ENCODE measurements around the gene LYAR. TPM values are rescaled to one million over a fixed set of nuclear protein-coding genes. Genes with fewer than 3 reads are reported as not detected.

The LYAR gene
- total RNA-seq, 1 experiment from 2014 or later = 29.8 TPM

DNA sequence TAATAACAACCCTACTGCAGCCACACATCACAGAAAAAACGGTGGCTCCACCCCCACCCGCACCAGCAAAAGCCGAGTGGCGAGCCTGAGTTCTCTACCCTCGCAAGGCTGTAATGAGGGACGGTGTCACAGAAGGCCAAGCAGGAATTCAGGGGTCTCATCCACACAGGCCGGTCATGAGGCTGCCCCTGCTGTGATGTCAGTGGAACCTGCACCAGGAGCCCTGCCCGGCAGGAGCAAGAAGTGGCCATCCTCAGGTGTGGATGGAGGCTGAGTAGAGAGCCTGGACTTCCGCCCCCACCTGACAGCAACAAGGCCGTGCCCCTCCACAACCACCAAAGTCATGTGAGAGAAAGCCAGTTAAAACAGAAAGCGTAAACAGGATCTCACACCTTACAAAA lies 20.6 kb downstream of the LYAR start:
- ChIA-PET CTCF (interaction anchor here (0.7 kb wide), 1 partner anchor 9 kb away, joined by 6 read pairs; no protein-coding TSS in a partner anchor), POLR2A (no interaction called here)
- H3K36me3 Mint-ChIP-seq (ENCODE audit: insufficient read depth, unreplicated experiment) = peaks cover 48% of the 10 kb centered on the region
- Histone ChIP-seq H3K9me3 (no peaks in the 10 kb centered on the region), H3K36me3 (ENCODE audit: control insufficient read depth, insufficient read depth, low read length) (no peaks in the 10 kb centered on the region; the same call in 1 of the 2 replicates), H3K27me3 (replicated peaks; ENCODE audit: control insufficient read depth, insufficient read depth, low read length) (no peaks in the 10 kb centered on the region), H3K4me1 (no peaks in the 10 kb centered on the region), H3K4me3 (ENCODE audit: low read depth, low read length) (no peak overlapping the region)
- no peaks in the 10 kb centered on the region for H3K9me3 Mint-ChIP-seq (ENCODE audit: unreplicated experiment)
- H3K27ac Mint-ChIP-seq (ENCODE audit: unreplicated experiment) = no peak overlapping the region
- no peaks in the 10 kb centered on the region for H3K27me3 Mint-ChIP-seq (ENCODE audit: insufficient read depth, unreplicated experiment)
- no peaks in the 10 kb centered on the region for H3K4me1 Mint-ChIP-seq (ENCODE audit: low read depth, unreplicated experiment)
- intact Hi-C loops (cut with micrococcal nuclease; ENCODE audit: unreplicated experiment) = no loop called here
- TF ChIP-seq, protein P1, sequence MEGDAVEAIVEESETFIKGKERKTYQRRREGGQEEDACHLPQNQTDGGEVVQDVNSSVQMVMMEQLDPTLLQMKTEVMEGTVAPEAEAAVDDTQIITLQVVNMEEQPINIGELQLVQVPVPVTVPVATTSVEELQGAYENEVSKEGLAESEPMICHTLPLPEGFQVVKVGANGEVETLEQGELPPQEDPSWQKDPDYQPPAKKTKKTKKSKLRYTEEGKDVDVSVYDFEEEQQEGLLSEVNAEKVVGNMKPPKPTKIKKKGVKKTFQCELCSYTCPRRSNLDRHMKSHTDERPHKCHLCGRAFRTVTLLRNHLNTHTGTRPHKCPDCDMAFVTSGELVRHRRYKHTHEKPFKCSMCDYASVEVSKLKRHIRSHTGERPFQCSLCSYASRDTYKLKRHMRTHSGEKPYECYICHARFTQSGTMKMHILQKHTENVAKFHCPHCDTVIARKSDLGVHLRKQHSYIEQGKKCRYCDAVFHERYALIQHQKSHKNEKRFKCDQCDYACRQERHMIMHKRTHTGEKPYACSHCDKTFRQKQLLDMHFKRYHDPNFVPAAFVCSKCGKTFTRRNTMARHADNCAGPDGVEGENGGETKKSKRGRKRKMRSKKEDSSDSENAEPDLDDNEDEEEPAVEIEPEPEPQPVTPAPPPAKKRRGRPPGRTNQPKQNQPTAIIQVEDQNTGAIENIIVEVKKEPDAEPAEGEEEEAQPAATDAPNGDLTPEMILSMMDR (IDR thresholded peaks at IDR 0.05; ENCODE audit: insufficient read depth in 1 of 2, low read depth in 1 of 2, low read length in 1 of 2, severe bottlenecking in 1 of 2, unreplicated experiment in 1 of 2) = no peak
- BruUV-seq (replicated peaks) = no TSS peak
- no peak for DNase-seq
- H3K4me3 Mint-ChIP-seq (ENCODE audit: unreplicated experiment) = no peak overlapping the region

DNA sequence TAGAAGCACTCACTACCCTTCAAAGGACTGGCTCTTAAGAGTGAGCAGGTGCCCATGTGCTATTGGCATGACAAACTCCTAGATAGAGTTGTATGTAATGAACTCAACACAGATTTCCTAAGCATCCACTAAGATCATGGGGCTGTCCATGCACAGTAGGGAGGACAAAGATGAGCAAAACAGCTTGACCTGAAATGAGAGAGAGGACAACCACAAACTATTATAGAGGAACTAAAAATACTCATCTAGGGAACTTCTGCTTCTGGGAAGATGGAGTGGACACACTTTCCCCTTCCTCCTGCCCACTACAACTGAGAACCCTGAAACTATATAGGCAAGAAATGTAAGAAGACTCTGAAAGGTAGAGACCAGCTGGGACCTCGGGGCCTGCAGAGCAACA lies 21.2 kb downstream of the LYAR start:
- peaks cover 46% of the 10 kb centered on the region for H3K36me3 Mint-ChIP-seq (ENCODE audit: insufficient read depth, unreplicated experiment)
- POLR2A ChIA-PET = no interaction called here
- no peaks in the 10 kb centered on the region for H3K9me3 Mint-ChIP-seq (ENCODE audit: unreplicated experiment)
- Histone ChIP-seq H3K4me1 (no peaks in the 10 kb centered on the region), H3K27me3 (replicated peaks; ENCODE audit: control insufficient read depth, insufficient read depth, low read length) (no peaks in the 10 kb centered on the region), H3K36me3 (ENCODE audit: control insufficient read depth, insufficient read depth, low read length) (no peaks in the 10 kb centered on the region; the same call in 1 of the 2 replicates), H3K9me3 (no peaks in the 10 kb centered on the region), H3K4me3 (ENCODE audit: low read depth, low read length) (no peak overlapping the region)
- no peaks in the 10 kb centered on the region for H3K27me3 Mint-ChIP-seq (ENCODE audit: insufficient read depth, unreplicated experiment)
- H3K27ac Mint-ChIP-seq (ENCODE audit: unreplicated experiment) = no peak overlapping the region
- intact Hi-C loops (cut with micrococcal nuclease; ENCODE audit: unreplicated experiment) = no loop called here
- DNase-seq = no peak
- TF ChIP-seq, protein P1 (IDR thresholded peaks at IDR 0.05; ENCODE audit: insufficient read depth in 1 of 2, low read depth in 1 of 2, low read length in 1 of 2, severe bottlenecking in 1 of 2, unreplicated experiment in 1 of 2) = no peak
- no peaks in the 10 kb centered on the region for H3K4me1 Mint-ChIP-seq (ENCODE audit: low read depth, unreplicated experiment)
- CTCF ChIA-PET = no interaction called here
- H3K4me3 Mint-ChIP-seq (ENCODE audit: unreplicated experiment) = no peak overlapping the region
- no TSS peak for BruUV-seq (replicated peaks)

DNA sequence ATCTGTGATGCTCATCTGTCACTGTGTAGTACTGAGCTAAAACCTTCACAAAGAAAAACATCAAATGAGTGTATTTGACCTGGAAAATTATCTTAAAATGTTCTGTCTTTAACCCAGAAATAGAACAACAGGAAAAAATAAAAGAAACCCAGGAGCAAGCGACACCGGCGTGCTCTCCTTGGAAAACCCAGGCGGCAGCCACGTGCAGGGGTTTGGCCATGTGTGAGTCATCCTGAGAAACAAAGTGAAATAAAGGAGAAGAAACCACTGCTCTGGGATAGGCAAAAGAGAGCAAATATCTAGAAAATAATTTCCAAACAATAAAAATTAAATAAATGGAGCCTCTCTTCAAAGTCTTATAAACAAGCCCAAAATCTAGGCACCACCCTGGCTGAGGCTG lies 22.0 kb downstream of the LYAR start:
- H3K9me3 ChIP-seq = no peaks in the 10 kb centered on the region
- DNase-seq = no peak
- no TSS peak for BruUV-seq (replicated peaks)
- no peak overlapping the region for H3K27ac Mint-ChIP-seq (ENCODE audit: unreplicated experiment)
- TF ChIP-seq, protein P1 (IDR thresholded peaks at IDR 0.05; ENCODE audit: insufficient read depth in 1 of 2, low read depth in 1 of 2, low read length in 1 of 2, severe bottlenecking in 1 of 2, unreplicated experiment in 1 of 2) = no peak
- intact Hi-C loops (cut with micrococcal nuclease; ENCODE audit: unreplicated experiment) = no loop called here
- no peaks in the 10 kb centered on the region; the same call in 1 of the 2 replicates for H3K36me3 ChIP-seq (ENCODE audit: control insufficient read depth, insufficient read depth, low read length)
- no peaks in the 10 kb centered on the region for H3K9me3 Mint-ChIP-seq (ENCODE audit: unreplicated experiment)
- CTCF ChIA-PET = no interaction called here
- H3K4me3 Mint-ChIP-seq (ENCODE audit: unreplicated experiment) = no peak overlapping the region
- no peaks in the 10 kb centered on the region for H3K4me1 ChIP-seq
- no peaks in the 10 kb centered on the region for H3K4me1 Mint-ChIP-seq (ENCODE audit: low read depth, unreplicated experiment)
- H3K27me3 Mint-ChIP-seq (ENCODE audit: insufficient read depth, unreplicated experiment) = no peaks in the 10 kb centered on the region
- H3K36me3 Mint-ChIP-seq (ENCODE audit: insufficient read depth, unreplicated experiment) = peaks cover 46% of the 10 kb centered on the region
- H3K4me3 ChIP-seq (ENCODE audit: low read depth, low read length) = no peak overlapping the region
- POLR2A ChIA-PET = no interaction called here
- H3K27me3 ChIP-seq (replicated peaks; ENCODE audit: control insufficient read depth, insufficient read depth, low read length) = no peaks in the 10 kb centered on the region

All from Caco-2 (cell line).